Peyer's patch (tissue), 4 donors: ENCODE results near the gene FARP2.

Experiments
- CTCF ChIP-seq, 6 experiments: fragments of 450-650 bp in 4 of 6; fragments of 200-600 bp in 2 of 6; sonication (generic) in 1 of 6; IDR thresholded peaks; one replicate each; pipeline ENCODE4 v1.5.1; 2017 to 2019; ENCODE audit warnings: antibody characterized with exemption in 6 of 6, mild to moderate bottlenecking in 3 of 6, moderate library complexity in 1 of 6
- POLR2A ChIP-seq, 2 donors: fragments of 450-650 bp; IDR thresholded peaks; one replicate each; pipeline ENCODE4 v1.5.1; 2017; ENCODE audit warnings: antibody characterized with exemption in 2 of 2, mild to moderate bottlenecking in 2 of 2, moderate library complexity in 2 of 2

- no peak for TF ChIP-seq POLR2A (IDR thresholded peaks at IDR 0.05)
- TF ChIP-seq CTCF (IDR thresholded peaks at IDR 0.05) = no peak
These were observed 113.7 kb downstream of the FARP2 start for GRCh38 chr2:241469746-241470145.
